ENCODE results near the gene PLGRKT.
"Not testable (repeated sequence)": the region's sequence is repeated elsewhere in the genome, so short reads cannot be mapped to it uniquely, and the experiment has no call there.

PLGRKT gene

DNA sequence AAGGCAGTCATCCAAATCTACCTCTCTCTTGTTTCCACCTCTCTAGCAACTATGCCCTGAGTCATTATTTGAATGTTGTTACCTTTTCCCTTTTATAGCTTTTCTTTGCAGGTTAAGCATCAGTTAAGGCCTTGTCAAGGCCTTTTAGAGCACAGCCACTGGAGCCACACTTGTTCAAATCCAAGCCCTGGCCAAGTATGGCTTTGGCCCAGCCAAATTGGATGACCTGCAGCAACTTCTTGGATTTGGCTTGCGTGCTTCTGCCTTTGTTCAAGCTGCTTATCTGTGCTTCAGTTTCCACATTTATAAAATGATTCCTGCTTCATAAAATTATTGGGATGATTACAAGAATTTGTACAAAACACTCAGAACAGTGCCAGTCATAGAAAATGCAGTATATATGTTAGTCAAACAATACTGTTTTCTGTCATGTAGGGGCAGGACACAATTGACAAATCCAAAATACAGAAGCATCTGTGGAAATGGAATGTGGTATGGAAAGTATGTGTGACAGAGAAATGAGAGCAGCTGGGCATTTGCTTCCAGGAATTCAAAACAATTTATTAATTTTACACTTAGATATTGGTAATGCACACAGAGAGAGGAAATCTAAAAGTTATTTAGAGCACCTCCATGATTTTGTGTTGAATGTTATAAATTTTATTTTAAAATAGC, 80.2 kb downstream of the PLGRKT start:
- no peaks in the 10 kb centered on the region for H3K27me3 Mint-ChIP-seq

DNA sequence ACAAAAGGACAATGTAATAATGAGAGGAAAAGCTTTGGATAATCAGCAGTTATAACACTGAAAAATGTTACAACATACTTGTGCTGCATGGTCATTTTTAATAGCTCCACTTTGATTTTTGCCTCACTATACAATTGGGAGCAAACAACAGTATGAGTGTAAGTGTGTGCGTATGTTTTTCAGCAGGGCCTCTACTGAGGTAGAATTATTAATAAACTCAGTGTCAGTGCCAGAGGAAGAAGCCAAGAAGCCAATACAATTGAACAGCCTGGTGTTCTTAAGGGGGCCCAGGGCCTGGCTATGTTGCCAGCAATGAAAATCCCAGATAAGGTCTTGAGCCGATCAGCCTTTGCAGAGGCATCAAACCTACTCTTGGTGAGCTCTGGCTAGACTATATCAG, 81.9 kb downstream of the PLGRKT start:
- Mint-ChIP-seq H3K4me1 (peaks cover 35% of the 10 kb centered on the region), H3K36me3 (peaks cover 47% of the 10 kb centered on the region), H3K27me3 (no peaks in the 10 kb centered on the region), H3K27ac (no peak overlapping the region), H3K4me3 (no peak overlapping the region), H3K9me3 (peaks cover 20% of the 10 kb centered on the region)
- CTCF ChIA-PET: no interaction called here
- DNase-seq: no peak

More for the DNA sequence above, 80.2 kb downstream of the PLGRKT start:
- DNase-seq: no peak
- Mint-ChIP-seq H3K4me1 (peaks cover 18% of the 10 kb centered on the region), H3K4me3 (no peak overlapping the region), H3K36me3 (peaks cover 38% of the 10 kb centered on the region), H3K9me3 (peaks cover 12% of the 10 kb centered on the region), H3K27ac (no peak overlapping the region)
- CTCF ChIA-PET: interaction anchor here (0.9 kb wide), 1 partner anchor 171 kb away, joined by 3 read pairs; no protein-coding TSS in a partner anchor

DNA sequence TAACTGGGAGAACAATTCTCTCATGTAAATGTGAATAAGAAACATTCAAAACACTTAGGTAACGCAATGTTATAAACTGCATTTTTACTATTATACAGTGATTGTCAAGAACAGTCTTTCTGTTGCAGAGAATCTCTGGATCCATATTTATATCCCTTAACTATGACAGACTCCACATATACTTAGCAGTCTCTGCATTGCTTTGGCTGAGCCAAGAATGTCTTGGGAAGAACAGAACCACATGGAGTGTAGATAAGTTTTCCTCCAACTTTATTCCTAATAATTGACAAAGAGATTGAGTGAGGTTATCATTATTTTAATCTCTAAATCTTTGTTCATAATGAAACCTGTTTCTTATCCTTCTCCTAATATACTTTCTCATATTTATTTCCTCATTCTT, 82.5 kb downstream of the PLGRKT start:
- H3K36me3 Mint-ChIP-seq: peaks cover 47% of the 10 kb centered on the region
- CTCF ChIA-PET: no interaction called here

DNA sequence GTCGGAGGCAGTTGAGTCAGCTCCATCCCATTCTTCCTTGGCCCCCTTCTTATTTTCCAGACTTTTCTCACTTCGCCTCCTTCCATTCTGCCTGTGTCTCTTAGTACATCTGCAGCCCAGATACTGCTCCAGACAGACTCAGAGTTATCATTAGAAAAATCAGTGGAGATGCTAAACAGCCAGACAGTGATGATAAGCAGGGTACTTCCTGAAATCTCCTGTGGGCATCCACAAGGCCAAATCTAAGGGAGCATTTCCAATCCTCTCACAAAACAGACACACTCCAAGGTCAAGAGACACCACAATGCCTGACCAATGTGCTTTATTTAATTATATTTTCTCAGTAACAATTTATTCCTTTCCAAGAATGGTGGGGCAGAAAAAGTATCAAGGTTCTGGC, 83.5 kb downstream of the PLGRKT start:
- Mint-ChIP-seq H3K4me3 (no peak overlapping the region), H3K9me3 (peaks cover 31% of the 10 kb centered on the region), H3K36me3 (peaks cover 51% of the 10 kb centered on the region), H3K27me3 (peaks cover 4% of the 10 kb centered on the region), H3K27ac (no peak overlapping the region), H3K4me1 (peaks cover 40% of the 10 kb centered on the region)
- CTCF ChIA-PET: no interaction called here
- no peak for DNase-seq

More for the DNA sequence above, 82.5 kb downstream of the PLGRKT start:
- no peak overlapping the region for H3K4me3 Mint-ChIP-seq
- no peak for DNase-seq
- no peaks in the 10 kb centered on the region for H3K27me3 Mint-ChIP-seq
- no peak overlapping the region for H3K27ac Mint-ChIP-seq
- H3K9me3 Mint-ChIP-seq: peaks cover 25% of the 10 kb centered on the region
- H3K4me1 Mint-ChIP-seq: peaks cover 38% of the 10 kb centered on the region

DNA sequence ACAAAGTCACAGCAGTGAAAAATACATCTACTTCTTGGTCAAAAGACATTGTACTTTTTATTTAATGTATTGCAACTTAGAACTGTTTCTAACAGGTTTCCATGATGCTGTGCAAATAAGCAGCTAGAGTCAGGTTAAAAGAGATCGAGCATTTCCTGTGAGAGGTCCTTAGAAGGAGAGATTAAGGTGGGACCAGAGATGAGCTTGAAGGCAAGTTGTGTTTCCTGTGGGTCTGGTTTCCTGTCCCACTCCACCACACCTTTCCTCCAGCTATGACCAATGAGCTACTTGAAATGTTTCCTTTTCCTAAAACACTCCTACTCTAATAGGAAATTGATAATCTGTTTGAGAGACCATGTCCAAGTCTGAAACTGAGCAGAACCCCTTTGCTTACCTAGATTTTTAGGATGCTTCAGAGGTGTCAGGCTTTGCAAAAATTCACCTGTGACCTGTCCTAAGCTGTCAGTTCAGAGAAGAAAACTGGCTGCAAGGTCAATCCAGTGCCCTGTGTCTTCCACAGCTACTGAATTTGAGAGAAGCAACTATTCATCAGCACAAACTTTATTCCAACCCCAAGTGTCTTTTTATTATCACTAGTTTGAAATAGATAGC, 85.0 kb downstream of the PLGRKT start:
- H3K9me3 Mint-ChIP-seq: peaks cover 38% of the 10 kb centered on the region
- peaks cover 40% of the 10 kb centered on the region for H3K4me1 Mint-ChIP-seq
- peak; percentile 41 for DNase-seq
- H3K36me3 Mint-ChIP-seq: peaks cover 48% of the 10 kb centered on the region
- H3K27ac Mint-ChIP-seq: peak overlapping the region; percentile 80
- H3K27me3 Mint-ChIP-seq: peaks cover 4% of the 10 kb centered on the region
- H3K4me3 Mint-ChIP-seq: peak overlapping the region; percentile 33
- CTCF ChIA-PET: interaction anchor here (1.0 to 1.2 kb wide), 2 partner anchors 147 to 167 kb away, joined by 3 to 6 read pairs; no protein-coding TSS in a partner anchor

DNA sequence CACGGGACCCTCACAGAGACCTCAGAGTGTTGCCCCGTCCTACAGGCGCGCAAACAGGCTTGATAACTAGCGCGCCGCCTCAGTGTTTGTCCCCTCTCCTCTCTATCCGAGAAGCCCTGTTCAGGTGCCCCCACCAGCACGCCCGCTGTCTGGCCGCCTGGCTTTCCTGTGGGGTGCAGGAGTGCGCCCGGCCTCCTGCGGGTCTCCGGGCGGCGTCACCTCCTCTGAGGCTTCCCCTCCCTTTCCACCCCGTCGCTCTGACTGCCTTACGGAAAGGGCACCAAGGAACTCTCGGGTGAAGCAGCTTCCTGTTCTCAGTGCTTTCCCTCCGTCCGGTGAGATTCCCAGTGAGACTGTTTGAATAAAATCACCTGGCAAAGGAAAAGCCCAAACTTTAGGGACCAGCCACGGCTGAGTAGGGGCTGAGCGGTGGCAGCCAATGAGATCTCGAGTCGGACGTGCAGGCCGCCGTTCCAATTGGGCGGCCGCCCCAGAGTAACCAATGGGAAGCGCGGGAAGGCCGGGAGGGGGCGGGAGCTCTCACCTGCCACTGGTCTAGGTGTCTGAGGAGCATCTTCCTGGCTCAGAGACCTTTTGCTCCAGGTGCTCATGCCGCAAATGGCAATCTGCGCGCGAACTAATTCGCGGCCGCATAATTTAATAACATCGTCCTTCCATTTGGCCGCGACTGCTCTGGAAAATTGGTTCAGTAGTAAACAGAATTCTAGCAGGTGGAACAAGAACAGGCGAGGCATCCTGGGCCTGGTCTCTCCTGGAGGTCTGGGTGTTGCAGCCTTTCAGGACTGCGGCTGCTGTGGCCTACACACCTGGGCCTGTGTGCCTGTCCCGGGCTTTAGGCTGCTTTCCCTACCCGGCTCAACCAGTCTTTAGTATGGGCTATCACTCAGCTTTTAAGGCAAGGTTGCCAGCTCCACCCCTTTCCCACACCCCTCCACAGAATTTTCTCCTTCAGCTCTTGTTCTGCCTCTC, 98.4 kb downstream of the PLGRKT start, which contains the start of gene RLN1:
Gene RLN1, minus strand, starts transcription at position 885 of the 990 bp plus-strand sequence. Its CDS starts 130 bp downstream, at position 755.
- peak; percentile 33 for DNase-seq

DNA sequence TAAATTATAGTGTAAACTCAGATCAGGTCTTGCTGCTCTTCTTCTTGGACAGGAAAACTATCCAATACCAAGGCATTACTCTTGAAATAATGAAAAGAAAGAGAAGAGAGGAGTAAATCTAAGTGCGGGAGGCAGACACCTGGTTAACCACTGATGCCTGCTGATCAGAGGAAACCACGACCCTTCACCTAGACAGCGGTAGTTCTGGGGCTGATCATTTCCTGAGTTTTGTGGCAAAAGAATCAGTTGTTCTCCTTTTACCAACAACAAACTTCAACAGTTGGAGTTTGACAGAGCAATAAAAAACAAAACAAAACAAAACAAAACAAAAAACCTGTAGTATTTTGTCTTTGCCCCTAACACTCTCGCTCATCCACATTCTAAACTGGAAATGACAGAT, 101.0 kb downstream of the PLGRKT start:
- no peaks in the 10 kb centered on the region for H3K9me3 Mint-ChIP-seq
- peak overlapping the region; percentile 85 for H3K27ac Mint-ChIP-seq
- CTCF ChIA-PET: interaction anchor here (1.9 kb wide), 1 partner anchor 151 kb away, joined by 4 read pairs; the partner anchor contains the start of gene INSL6
- no peaks in the 10 kb centered on the region for H3K27me3 Mint-ChIP-seq
- peaks cover 26% of the 10 kb centered on the region for H3K36me3 Mint-ChIP-seq
- peaks cover 34% of the 10 kb centered on the region for H3K4me1 Mint-ChIP-seq
- peak; percentile 57 for DNase-seq
- H3K4me3 Mint-ChIP-seq: peak overlapping the region; percentile 55

More for the DNA sequence above, 98.4 kb downstream of the PLGRKT start, which contains the start of gene RLN1:
- Mint-ChIP-seq H3K4me3 (peak within 1 kb of the TSS; percentile 57), H3K27ac (peak within 1 kb of the TSS; percentile 43), H3K4me1 (peaks cover 31% of the 10 kb centered on the region)
- H3K9me3 Mint-ChIP-seq, H3K36me3 Mint-ChIP-seq, H3K27me3 Mint-ChIP-seq, CTCF ChIA-PET: not testable (repeated sequence)

DNA sequence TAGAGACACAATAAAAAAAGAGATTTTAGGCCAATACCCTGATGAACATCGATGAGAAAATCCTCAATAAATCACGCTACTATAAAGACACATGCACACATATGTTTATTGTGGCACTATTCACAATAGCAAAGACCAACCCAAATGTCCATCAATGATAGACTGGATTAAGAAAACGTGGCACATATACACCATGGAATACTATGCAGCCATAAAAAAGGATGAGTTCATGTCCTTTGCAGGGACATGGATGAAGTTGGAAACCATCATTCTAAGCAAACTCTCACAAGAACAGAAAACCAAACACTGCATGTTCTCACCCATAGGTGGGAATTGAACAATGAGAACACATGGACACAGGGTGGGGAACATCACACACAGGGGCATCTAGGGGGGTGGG, 106.4 kb downstream of the PLGRKT start:
- Mint-ChIP-seq H3K36me3 (peaks cover 57% of the 10 kb centered on the region), H3K4me1 (peaks cover 27% of the 10 kb centered on the region)
- H3K27me3 Mint-ChIP-seq, H3K27ac Mint-ChIP-seq, DNase-seq, H3K4me3 Mint-ChIP-seq, H3K9me3 Mint-ChIP-seq: not testable (repeated sequence)
- CTCF ChIA-PET: interaction anchor here (0.6 kb wide), 1 partner anchor 212 kb away, joined by 4 read pairs; no protein-coding TSS in a partner anchor

DNA sequence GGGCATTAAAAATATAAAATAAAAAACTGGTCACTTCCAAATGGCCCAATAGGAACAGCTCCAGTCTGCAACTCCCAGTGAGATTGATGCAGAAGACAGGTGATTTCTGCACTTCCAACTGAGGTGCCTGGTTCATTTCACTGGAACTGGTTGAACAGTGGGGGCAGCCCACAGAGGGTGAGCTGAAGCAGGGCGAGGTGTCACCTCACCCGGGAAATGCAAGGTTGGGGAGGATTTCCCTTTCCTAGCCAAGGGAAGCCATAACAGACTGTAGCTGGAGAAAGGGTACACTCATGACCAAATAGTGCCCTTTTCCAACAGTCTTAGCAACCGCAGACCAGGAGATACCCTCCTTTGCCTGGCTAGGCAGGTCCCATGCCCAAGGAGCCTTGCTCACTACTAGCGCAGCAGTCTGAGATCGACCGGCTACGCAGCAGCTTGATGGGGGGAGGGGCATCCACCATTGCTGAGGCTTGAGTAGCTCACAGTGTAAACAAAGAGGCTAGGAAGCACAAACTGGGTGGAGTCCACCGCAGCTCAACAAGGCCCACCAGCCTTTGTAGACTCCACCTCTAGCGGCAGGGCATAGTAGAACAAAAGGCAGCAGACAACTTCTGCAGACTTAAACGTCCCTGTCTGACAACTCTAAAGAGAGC, 110.7 kb downstream of the PLGRKT start:
- H3K27ac Mint-ChIP-seq: peak overlapping the region; percentile 80
- peaks cover 32% of the 10 kb centered on the region for H3K36me3 Mint-ChIP-seq
- CTCF ChIA-PET: interaction anchor here (1.6 kb wide), 1 partner anchor 141 kb away, joined by 3 read pairs; no protein-coding TSS in a partner anchor
- no peak overlapping the region for H3K4me3 Mint-ChIP-seq
- DNase-seq: peak; percentile 50
- peaks cover 8% of the 10 kb centered on the region for H3K9me3 Mint-ChIP-seq
- H3K4me1 Mint-ChIP-seq: peaks cover 17% of the 10 kb centered on the region
- no peaks in the 10 kb centered on the region for H3K27me3 Mint-ChIP-seq

DNA sequence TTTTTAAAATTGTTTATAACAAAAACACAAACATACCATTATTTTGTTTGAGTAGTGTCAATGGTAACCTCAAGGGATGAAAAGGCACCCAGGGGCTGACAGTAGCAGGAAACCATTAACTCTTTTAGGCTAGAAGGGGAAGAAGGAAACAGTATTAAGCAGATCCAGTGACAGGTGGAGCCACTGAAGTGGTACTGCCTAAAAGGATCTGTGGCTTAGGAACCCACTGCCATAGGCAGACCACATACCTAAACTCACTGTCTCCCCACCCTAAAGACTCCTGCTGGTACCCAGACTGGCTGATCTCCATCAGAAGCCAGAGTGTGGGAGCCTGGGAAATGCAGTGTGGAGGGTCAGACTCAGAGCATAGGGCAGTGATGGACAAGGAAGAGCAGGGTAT, 111.5 kb downstream of the PLGRKT start:
- peaks cover 28% of the 10 kb centered on the region for H3K36me3 Mint-ChIP-seq
- H3K4me3 Mint-ChIP-seq: no peak overlapping the region

DNA sequence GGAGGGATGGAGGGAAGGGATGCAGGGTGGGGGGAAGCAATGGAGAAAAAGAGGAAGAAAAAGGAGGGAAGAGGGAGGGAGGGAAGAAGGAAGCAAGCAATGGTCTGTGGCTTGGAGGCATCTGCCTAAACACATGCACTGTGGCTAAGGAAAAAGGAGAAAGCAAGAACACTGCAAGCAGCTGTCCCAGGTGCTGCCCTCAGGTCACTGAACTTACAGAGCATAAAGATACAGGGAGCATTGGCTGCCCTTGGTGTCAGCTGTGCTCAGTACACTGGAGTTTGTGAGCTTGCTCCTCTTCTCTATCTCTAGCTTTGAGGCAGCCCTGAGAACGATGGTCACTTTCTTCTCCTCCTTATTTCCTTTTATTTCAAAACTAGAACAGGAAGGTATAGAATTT, 116.1 kb downstream of the PLGRKT start:
- not testable (repeated sequence) for H3K4me3 Mint-ChIP-seq, H3K36me3 Mint-ChIP-seq, H3K9me3 Mint-ChIP-seq, DNase-seq, H3K27me3 Mint-ChIP-seq, H3K27ac Mint-ChIP-seq
- peaks cover 11% of the 10 kb centered on the region for H3K4me1 Mint-ChIP-seq
- CTCF ChIA-PET: interaction anchor here (1.2 to 2.5 kb wide), 3 partner anchors 135 to 562 kb away, joined by 3 to 7 read pairs (median 6); no protein-coding TSS in a partner anchor

More for the DNA sequence above, 111.5 kb downstream of the PLGRKT start:
- Mint-ChIP-seq H3K27me3 (no peaks in the 10 kb centered on the region), H3K27ac (no peak overlapping the region), H3K9me3 (peaks cover 4% of the 10 kb centered on the region), H3K4me1 (peaks cover 19% of the 10 kb centered on the region)
- no peak for DNase-seq
- CTCF ChIA-PET: no interaction called here

DNA sequence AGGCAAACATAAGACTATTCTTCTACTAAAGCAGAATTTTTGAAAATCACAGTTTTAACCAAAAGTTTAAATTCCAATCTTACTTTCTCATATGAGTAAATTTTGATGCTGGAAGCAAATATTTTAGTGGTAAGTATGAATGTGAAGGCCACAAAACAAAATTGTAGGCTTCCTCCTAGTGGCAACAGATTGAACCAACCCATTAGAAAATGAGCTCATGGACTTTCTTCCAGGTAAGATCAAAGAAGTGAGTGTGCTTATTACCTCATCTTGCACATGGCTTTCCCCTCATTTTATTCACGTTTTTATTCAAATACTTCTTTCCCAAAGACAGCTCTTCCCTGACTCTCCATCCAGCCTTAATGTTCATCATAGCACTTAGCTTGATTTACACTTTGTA, 116.7 kb downstream of the PLGRKT start:
- CTCF ChIA-PET: interaction anchor here (1.2 to 2.5 kb wide), 3 partner anchors 135 to 561 kb away, joined by 3 to 7 read pairs (median 6); no protein-coding TSS in a partner anchor
- Mint-ChIP-seq H3K4me3 (no peak overlapping the region), H3K4me1 (peaks cover 7% of the 10 kb centered on the region), H3K27me3 (no peaks in the 10 kb centered on the region), H3K27ac (no peak overlapping the region), H3K9me3 (peaks cover 5% of the 10 kb centered on the region), H3K36me3 (peaks cover 5% of the 10 kb centered on the region)
- DNase-seq: no peak

DNA sequence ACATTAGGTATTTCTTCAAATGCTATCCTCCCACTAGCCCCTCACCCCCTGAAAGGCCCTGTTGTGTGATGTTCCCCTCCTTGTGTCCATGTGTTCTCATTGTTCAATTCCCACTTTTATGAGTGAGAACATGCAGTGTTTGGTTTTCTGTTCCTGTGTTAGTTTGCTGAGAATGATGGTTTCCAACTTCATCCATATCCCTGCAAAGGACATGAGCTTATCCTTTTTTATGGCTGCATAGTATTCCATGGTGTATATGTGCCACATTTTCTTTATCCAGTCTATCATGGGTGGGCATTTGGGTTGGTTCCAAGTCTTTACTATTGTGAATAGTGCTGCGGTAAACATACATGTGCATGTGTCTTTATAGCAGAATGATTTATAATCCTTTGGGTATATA, 121.3 kb downstream of the PLGRKT start:
- H3K27me3 Mint-ChIP-seq, DNase-seq, H3K27ac Mint-ChIP-seq, H3K4me3 Mint-ChIP-seq, CTCF ChIA-PET, H3K4me1 Mint-ChIP-seq: not testable (repeated sequence)
- Mint-ChIP-seq H3K9me3 (peaks cover 19% of the 10 kb centered on the region), H3K36me3 (peaks cover 18% of the 10 kb centered on the region)
